K562 (cell line): Measurements from ENCODE around the gene CCNL1. TPM values are rescaled to one million over a fixed set of nuclear protein-coding genes. Genes with fewer than 3 reads are reported as not detected.

Source experiments
- ATAC-seq: fragments of 200-7000 bp; cut with Tn5 transposase; 3 replicates; pipeline ENCODE4 v1.9.1; 2020; ENCODE audit warnings: moderate library complexity
- BruUV-seq: library from RNA; stranded (reverse); fragments of 400-500 nt; replicated peaks from 2 replicates; lab custom pipeline; 2021; lab: Mats Ljungman, UMichigan
- CTCF ChIA-PET: fragments of 300-600 bp; formaldehyde crosslinking; extraction: SDS; loops from one replicate; lab custom pipeline; 2021; ENCODE audit warnings: low intra/inter-chr PET ratio; lab: Yijun Ruan, JAX
- POLR2A ChIA-PET: fragments of 300-600, 350-650 bp; sonication (Branson Sonifier 250); formaldehyde crosslinking; extraction: SDS; loops from one replicate; lab custom pipeline; 2021; ENCODE audit warnings: antibody characterized with exemption, inconsistent platforms; lab: Yijun Ruan, JAX
- DNase-seq, 4 experiments: peaks; one replicate each; pipeline versions ENCODE4 v3.0.0 to v3.0.0-alpha.2; 2011 to 2018; ENCODE audit warnings: low spot score in 3 of 4, mixed read lengths in 3 of 4; ENCODE audit errors: extremely low read depth in 1 of 4
- FAIRE-seq: peaks from 2 replicates; lab custom pipeline; 2011; peaks lifted over from hg19 to GRCh38; lab: Jason Lieb, UNC
- H2AFZ ChIP-seq: 2 replicates; pipeline ENCODE4 v1.6.0; 2011; ENCODE audit warnings: low read depth, low read length, control low read depth, inconsistent platforms
- H3K27ac ChIP-seq: fragments of 200-600 bp; 3 replicates; pipeline ENCODE4 v1.8.0; 2011; ENCODE audit warnings: low read depth, mild to moderate bottlenecking, control low read depth, inconsistent platforms, low read length, moderate library complexity, mixed read lengths; ENCODE audit errors: extremely low read depth
- H3K27me3 ChIP-seq, 2 experiments: fragments of 300-600 bp in 1 of 2; 2 replicates in 1 of 2; 3 replicates in 1 of 2; pipeline versions ENCODE4 v1.6.0 to v1.8.0; 2011; ENCODE audit warnings: inconsistent platforms in 2 of 2, low read length in 2 of 2, mild to moderate bottlenecking in 1 of 2, mixed read lengths in 1 of 2, moderate library complexity in 1 of 2; ENCODE audit not compliant: control insufficient read depth in 2 of 2, insufficient read depth in 2 of 2
- H3K36me3 ChIP-seq: fragments of 300-600 bp; 3 replicates; pipeline ENCODE4 v1.8.0; 2011; ENCODE audit warnings: mild to moderate bottlenecking, low read length, inconsistent platforms; ENCODE audit not compliant: control insufficient read depth, insufficient read depth
- H3K4me1 ChIP-seq, 2 experiments: fragments of 200-600 bp in 1 of 2; replicated peaks in 1 of 2; 2 replicates in 1 of 2; 3 replicates in 1 of 2; pipeline versions ENCODE4 v1.5.1 to v1.8.0; 2011; ENCODE audit warnings: inconsistent platforms in 2 of 2, low read length in 2 of 2, mild to moderate bottlenecking in 1 of 2, mixed read lengths in 1 of 2, moderate library complexity in 1 of 2; ENCODE audit not compliant: control insufficient read depth in 2 of 2, insufficient read depth in 2 of 2
- H3K4me2 ChIP-seq: 2 replicates; pipeline ENCODE4 v1.6.1; 2011; ENCODE audit warnings: low read length, control low read depth, inconsistent platforms, mixed read lengths; ENCODE audit not compliant: insufficient read depth
- H3K4me3 ChIP-seq: fragments of 200-600 bp; sonication (generic), shearing (Covaris generic); 2 replicates; pipeline ENCODE4 v1.5.1; 2016; ENCODE audit warnings: control low read depth, inconsistent platforms
- H3K79me2 ChIP-seq: fragments of 200-600 bp; 3 replicates; pipeline ENCODE4 v1.8.0; 2011; ENCODE audit warnings: low read length, inconsistent platforms; ENCODE audit not compliant: control insufficient read depth, insufficient read depth
- H3K9ac ChIP-seq, 2 experiments: 2 replicates each; pipeline versions ENCODE4 v1.6.0 to v1.6.1; 2011; ENCODE audit warnings: low read depth in 2 of 2, low read length in 2 of 2, control low read depth in 1 of 2, inconsistent platforms in 1 of 2, mild to moderate bottlenecking in 1 of 2, mixed read lengths in 1 of 2; ENCODE audit not compliant: insufficient read depth in 1 of 2
- H3K9me1 ChIP-seq: one replicate; pipeline ENCODE4 v1.6.0; 2011; ENCODE audit warnings: inconsistent platforms, mild to moderate bottlenecking, low read length, moderate library complexity; ENCODE audit not compliant: control insufficient read depth, insufficient read depth
- H3K9me3 ChIP-seq: replicated peaks from 2 replicates; pipeline ENCODE4 v1.5.1; 2011; ENCODE audit warnings: low read depth, low read length, inconsistent platforms; ENCODE audit not compliant: control insufficient read depth, insufficient read depth
- H4K20me1 ChIP-seq: replicated peaks from 2 replicates; pipeline ENCODE4 v1.6.1; 2011; ENCODE audit warnings: low read length, inconsistent platforms, mixed read lengths; ENCODE audit not compliant: control insufficient read depth, insufficient read depth
- ATF7 ChIP-seq: fragments of 450-650 bp; IDR thresholded peaks from 2 replicates; pipeline ENCODE4 v1.7.1; 2014; ENCODE audit warnings: mild to moderate bottlenecking, moderate library complexity
- CAMTA2 ChIP-seq: fragments of 250-450 bp; sonication (Bioruptor Pico); conservative IDR thresholded peaks from 2 replicates; pipeline ENCODE4 v1.5.1; 2022
- EHMT2 ChIP-seq: fragments of 450-650 bp; IDR thresholded peaks from 2 replicates; pipeline ENCODE4 v1.6.1; 2018; ENCODE audit warnings: antibody characterized with exemption
- ERF ChIP-seq: fragments of 450-650 bp; formaldehyde crosslinking; IDR thresholded peaks from 2 replicates; pipeline ENCODE4 v1.4.0; 2020; ENCODE audit warnings: mild to moderate bottlenecking, mixed read lengths
- FOXP1 ChIP-seq: sonication (generic); formaldehyde crosslinking; IDR thresholded peaks from 2 replicates; pipeline ENCODE4 v1.8.0; 2022; ENCODE audit warnings: mild to moderate bottlenecking, missing genetic modification reagents
- GATA2 ChIP-seq: sonication (generic); formaldehyde crosslinking; IDR thresholded peaks from 2 replicates; pipeline ENCODE4 v1.4.0; 2020; ENCODE audit warnings: mild to moderate bottlenecking, missing genetic modification reagents
- KDM5B ChIP-seq: fragments of 200-600 bp; sonication (generic); IDR thresholded peaks from 2 replicates; pipeline ENCODE4 v1.6.1; 2012; ENCODE audit warnings: low read depth, mild to moderate bottlenecking, moderate library complexity, low read length, control low read depth, inconsistent platforms; ENCODE audit not compliant: insufficient replicate concordance
- MXI1 ChIP-seq: IDR thresholded peaks from 2 replicates; pipeline ENCODE4 v1.6.1; 2011; ENCODE audit warnings: low read depth, mild to moderate bottlenecking, improper control_type of control experiment, low read length
- NR2C2 ChIP-seq, 2 experiments: fragments of 200-800 bp in 1 of 2; sonication (Bioruptor generic) in 1 of 2; sonication (generic) in 1 of 2; formaldehyde crosslinking in 1 of 2; IDR thresholded peaks; 2 replicates each; pipeline versions ENCODE4 v1.6.1 to v1.8.0; 2016 to 2022; ENCODE audit warnings: mild to moderate bottlenecking in 1 of 2, missing compliant biosample characterization in 1 of 2, missing genetic modification characterization in 1 of 2, missing genetic modification reagents in 1 of 2
- SAFB ChIP-seq: fragments of 200-400 bp; formaldehyde crosslinking; IDR thresholded peaks from 2 replicates; pipeline ENCODE4 v1.6.1; 2017; ENCODE audit warnings: low read depth, low read length, borderline replicate concordance
- VEZF1 ChIP-seq: fragments of 200-800 bp; sonication (Bioruptor generic); IDR thresholded peaks from 2 replicates; pipeline ENCODE4 v1.6.1; 2017; ENCODE audit warnings: missing genetic modification characterization, missing compliant biosample characterization
- ZBTB33 ChIP-seq: sonication (generic); formaldehyde crosslinking; IDR thresholded peaks from 2 replicates; pipeline ENCODE4 v1.8.1; 2023; ENCODE audit warnings: mild to moderate bottlenecking, missing genetic modification reagents
- ZHX1 ChIP-seq: fragments of 150-350 bp; conservative IDR thresholded peaks from 2 replicates; pipeline ENCODE4 v1.6.1; 2014; ENCODE audit warnings: low read length
- ZNF277 ChIP-seq: fragments of 250-450 bp; sonication (Bioruptor Pico); IDR thresholded peaks from 2 replicates; pipeline ENCODE4 v1.8.0; 2022; ENCODE audit warnings: inconsistent platforms, mild to moderate bottlenecking, moderate library complexity, borderline replicate concordance
- ZNF324 ChIP-seq: fragments of 250-450 bp; sonication (Bioruptor Pico); IDR thresholded peaks from 2 replicates; pipeline ENCODE4 v1.4.0; 2020; ENCODE audit warnings: mild to moderate bottlenecking
- WGBS: fragments of 100-300 bp; shearing (Covaris generic); methylation state at CpG from one replicate; pipeline ENCODE4 v1.1.6; 2016; ENCODE audit warnings: low coverage, mixed read lengths; ENCODE audit not compliant: insufficient coverage; ENCODE audit errors: missing lambda C conversion rate; 5-methylcytosine and 5-hydroxymethylcytosine counted together
- in situ Hi-C: fragments of 300-500 bp; cut with MboI; formaldehyde crosslinking; loops from 4 replicates; pipeline ENCODE4 v1.15.0; 2018; ENCODE audit warnings: inconsistent platforms, mixed read lengths
- intact Hi-C: fragments of 100-400 bp; cut with micrococcal nuclease; formaldehyde crosslinking; loops from 2 replicates; pipeline ENCODE4 v1.14.2; 2022
- polyA plus RNA-seq, 8 experiments: library from polyadenylated mRNA; depleted of rRNA in 4 of 8; stranded (reverse) in 5 of 8; unstranded in 3 of 8; fragments of >200 nt; fragmentation: Nextera tagmentation in 2 of 8; fragmentation: Illumina TruSeq in 1 of 8; extraction: Ambion mirVana in 2 of 8; extraction: Trizol in 1 of 8; gene quantifications; 2 replicates each; pipeline versions ENCODE4 v1.2.1 to v1.2.3, GENCODE V29; 2011 to 2014; ENCODE audit warnings: inconsistent platforms in 1 of 8, missing spikeins in 1 of 8
- total RNA-seq, 7 experiments: library from RNA; depleted of rRNA in 6 of 7; stranded (reverse); fragments of >200 nt in 6 of 7; fragmentation: Illumina TruSeq in 2 of 7; extraction: Trizol in 2 of 7; gene quantifications; 2 replicates each; pipeline versions ENCODE4 v1.2.1 to v1.2.3, GENCODE V29; 2011 to 2021; ENCODE audit warnings: low replicate concordance in 1 of 7

Gene CCNL1
- total and polyA plus RNA-seq, 9 of the 15 experiments (the other 6 are each of a cell fraction or from before 2014, with no cell fraction given): 16.1 to 186 (median 132) TPM

- H3K79me2 ChIP-seq: peaks cover 8% of the 10 kb centered on the region
- ChIA-PET POLR2A (interaction anchor here (0.9 to 7.8 kb wide), 2 partner anchors 9 to 494 kb away, joined by 3 to 272 read pairs; partner anchors contain the start of gene CCNL1), CTCF (no interaction called here)
- no peaks in the 10 kb centered on the region for H3K36me3 ChIP-seq
- ATAC-seq (peak; percentile 4; the same call in 1 of the 3 replicates), FAIRE-seq (peak; percentile 74), DNase-seq (peak in 2 of 4 experiments; percentile 35 to 69)
- peak overlapping the region; percentile 1; the same call in 1 of the 3 replicates for H3K27ac ChIP-seq
- 12% methylated on average over 3 of the region's 3 CpGs for WGBS
- no peaks in the 10 kb centered on the region for H3K9me3 ChIP-seq
- H3K4me2 ChIP-seq: peak overlapping the region; percentile 50
- peak overlapping the region; percentile 73 for H2AFZ ChIP-seq
- no peaks in the 10 kb centered on the region for H3K9me1 ChIP-seq
- peaks cover 11 to 17% of the 10 kb centered on the region in 2 experiments for H3K4me1 ChIP-seq
- no TSS peak for BruUV-seq
- peak overlapping the region; percentile 4 to 47; a peak in 1 of 4 replicates for H3K9ac ChIP-seq
- H3K27me3 ChIP-seq: no peaks in the 10 kb centered on the region
- intact Hi-C loops (no loop called here), in situ Hi-C loops (no loop called here)
- no peaks in the 10 kb centered on the region for H4K20me1 ChIP-seq
- no peak overlapping the region for H3K4me3 ChIP-seq
- TF ChIP-seq GATA2 (CRISPR knock-in tag): peak; percentile 67; the same call in 1 of the 2 replicates
- TF ChIP-seq ZNF277: no peak
- no peak for TF ChIP-seq FOXP1 (CRISPR knock-in tag)
- no peak for TF ChIP-seq KDM5B
- TF ChIP-seq ATF7: peak; percentile 37; the same call in 1 of the 2 replicates
- TF ChIP-seq ZBTB33: no peak
- no peak for TF ChIP-seq ZNF324
- TF ChIP-seq SAFB: no peak
- no peak for TF ChIP-seq NR2C2 (CRISPR knock-in tag; IDR thresholded peaks at IDR 0.05)
- TF ChIP-seq NR2C2 (tag; IDR thresholded peaks at IDR 0.05): no peak
- TF ChIP-seq CAMTA2 (CRISPR knock-in tag): no peak
- peak; percentile 20; the same call in 1 of the 2 replicates for TF ChIP-seq VEZF1 (CRISPR knock-in tag)
- 0 out of 2 replicates have a peak, but pooled peaks have one; percentile 21 for TF ChIP-seq EHMT2
- no peak for TF ChIP-seq MXI1
- no peak for TF ChIP-seq ZHX1
- TF ChIP-seq ERF (CRISPR knock-in tag): no peak
Observed at GRCh38 chr3:157170861-157171260, 10.9 kb upstream of the CCNL1 start.
